Esophagus (tissue), 2 donors: ENCODE measurements around the gene ZNF157. TPM values are rescaled to one million over a fixed set of nuclear protein-coding genes. Genes with fewer than 3 reads are reported as not detected.

Experiments
- polyA plus RNA-seq, 2 donors: library from polyadenylated mRNA; stranded (reverse); fragments of 200-250 nt; gene quantifications; one replicate each; pipeline ENCODE4 v1.2.3, GENCODE V29; 2013
- donor health status: healthy with polysubstance abuse.
- donor health status: Bipolar disorder and iron deficiency.

Gene ZNF157
- polyA plus RNA-seq, 2 donors, result 0.08 to 0.10 TPM

Other genes with a start within 250 kb of the ZNF157 start
- 10 to 100 TPM; 72.2 to 75.0 TPM for gene NDUFB11, start 225.9 kb upstream of the ZNF157 start, polyA plus RNA-seq
- gene RBM10, start 225.4 kb upstream of the ZNF157 start, polyA plus RNA-seq, result 10 to 100 TPM; 24.8 to 35.7 TPM
- gene UBA1, start 176.7 kb upstream of the ZNF157 start, polyA plus RNA-seq, result 100 to 1,000 TPM; 111 to 126 TPM
- 10 to 100 TPM; 47.5 to 59.8 TPM for gene CDK16, start 151.9 kb upstream of the ZNF157 start, polyA plus RNA-seq
- 10 to 100 TPM; 11.3 to 13.6 TPM for gene USP11, start 137.6 kb upstream of the ZNF157 start, polyA plus RNA-seq
- 1 to 10 TPM; 2.2 to 2.3 TPM for gene ZNF41, start 112.6 kb downstream of the ZNF157 start, polyA plus RNA-seq
- 10 to 100 TPM; 20.9 to 24.3 TPM for gene ARAF, start 190.6 kb downstream of the ZNF157 start, polyA plus RNA-seq
- gene TIMP1, start 211.9 kb downstream of the ZNF157 start, polyA plus RNA-seq, result 10 to 100 TPM; 27.7 to 52.6 TPM
- gene SYN1, start 249.3 kb downstream of the ZNF157 start, polyA plus RNA-seq, result under 1 TPM; 0.08 to 0.14 TPM